ENCODE measurements around the gene PLEKHA8. TPM values are rescaled to one million over a fixed set of nuclear protein-coding genes. Genes with fewer than 3 reads are reported as not detected.
A peak's percentile ranks its signal among the peaks of the same experiment; 100 is the strongest.

Gene PLEKHA8
- total RNA-seq, 1 donor from 2014 or later: 20.3 TPM

DNA sequence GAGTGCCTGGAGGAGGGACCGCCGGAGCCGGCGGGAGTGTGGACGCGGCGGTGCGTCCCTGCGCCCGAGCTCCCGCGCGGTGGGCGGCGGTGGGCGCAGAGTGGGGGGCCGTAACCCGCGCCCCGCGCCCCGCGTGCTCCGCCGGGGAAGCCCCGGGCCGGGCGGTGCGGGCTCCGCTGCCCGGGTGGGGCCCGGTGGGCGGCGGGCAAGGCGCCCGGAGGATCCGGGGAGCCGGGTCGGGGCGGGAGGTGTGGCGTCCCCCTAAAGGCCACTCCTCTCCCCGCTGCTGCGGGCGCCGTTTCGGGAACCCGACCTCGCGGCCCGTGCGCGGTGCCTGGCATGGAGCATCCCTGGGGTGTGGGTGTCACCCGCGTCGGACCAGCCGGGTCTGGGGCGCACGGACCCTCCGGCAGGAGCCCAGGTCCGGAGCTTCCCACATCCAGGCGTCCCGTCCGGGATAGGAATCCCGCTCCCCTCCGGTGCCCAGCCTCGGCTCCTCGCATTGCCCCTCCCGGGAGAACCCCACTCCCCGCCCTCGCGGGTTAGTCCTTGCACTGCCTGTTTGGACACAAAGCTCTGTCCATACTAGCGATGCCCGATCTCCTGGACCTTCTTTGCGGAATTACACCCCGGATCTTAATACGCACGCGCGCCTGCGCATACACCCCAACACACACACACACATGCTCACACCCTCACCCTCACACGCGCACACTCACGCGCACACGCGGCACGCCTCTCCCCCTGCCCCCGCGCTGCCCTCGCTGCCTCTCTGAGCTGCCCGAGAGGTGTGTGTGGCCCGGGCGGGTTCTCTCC is 107.3 kb downstream of the PLEKHA8 start:
- TF ChIP-seq, protein P1, sequence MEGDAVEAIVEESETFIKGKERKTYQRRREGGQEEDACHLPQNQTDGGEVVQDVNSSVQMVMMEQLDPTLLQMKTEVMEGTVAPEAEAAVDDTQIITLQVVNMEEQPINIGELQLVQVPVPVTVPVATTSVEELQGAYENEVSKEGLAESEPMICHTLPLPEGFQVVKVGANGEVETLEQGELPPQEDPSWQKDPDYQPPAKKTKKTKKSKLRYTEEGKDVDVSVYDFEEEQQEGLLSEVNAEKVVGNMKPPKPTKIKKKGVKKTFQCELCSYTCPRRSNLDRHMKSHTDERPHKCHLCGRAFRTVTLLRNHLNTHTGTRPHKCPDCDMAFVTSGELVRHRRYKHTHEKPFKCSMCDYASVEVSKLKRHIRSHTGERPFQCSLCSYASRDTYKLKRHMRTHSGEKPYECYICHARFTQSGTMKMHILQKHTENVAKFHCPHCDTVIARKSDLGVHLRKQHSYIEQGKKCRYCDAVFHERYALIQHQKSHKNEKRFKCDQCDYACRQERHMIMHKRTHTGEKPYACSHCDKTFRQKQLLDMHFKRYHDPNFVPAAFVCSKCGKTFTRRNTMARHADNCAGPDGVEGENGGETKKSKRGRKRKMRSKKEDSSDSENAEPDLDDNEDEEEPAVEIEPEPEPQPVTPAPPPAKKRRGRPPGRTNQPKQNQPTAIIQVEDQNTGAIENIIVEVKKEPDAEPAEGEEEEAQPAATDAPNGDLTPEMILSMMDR (IDR thresholded peaks at IDR 0.05): no peak
- no peaks in the 10 kb centered on the region for H3K27me3 Mint-ChIP-seq (ENCODE audit: low read depth)
- no peaks in the 10 kb centered on the region for H3K9me3 Mint-ChIP-seq (ENCODE audit: low read depth)
- peak overlapping the region; percentile 81 for H3K4me3 Mint-ChIP-seq (ENCODE audit: unreplicated experiment)
- DNase-seq (ENCODE audit: low spot score): no peak
- peaks cover 12% of the 10 kb centered on the region for H3K4me1 Mint-ChIP-seq (ENCODE audit: low read depth)
- H3K27ac Mint-ChIP-seq (ENCODE audit: unreplicated experiment): peak overlapping the region; percentile 49
- no peaks in the 10 kb centered on the region for H3K36me3 Mint-ChIP-seq (ENCODE audit: low read depth)

DNA sequence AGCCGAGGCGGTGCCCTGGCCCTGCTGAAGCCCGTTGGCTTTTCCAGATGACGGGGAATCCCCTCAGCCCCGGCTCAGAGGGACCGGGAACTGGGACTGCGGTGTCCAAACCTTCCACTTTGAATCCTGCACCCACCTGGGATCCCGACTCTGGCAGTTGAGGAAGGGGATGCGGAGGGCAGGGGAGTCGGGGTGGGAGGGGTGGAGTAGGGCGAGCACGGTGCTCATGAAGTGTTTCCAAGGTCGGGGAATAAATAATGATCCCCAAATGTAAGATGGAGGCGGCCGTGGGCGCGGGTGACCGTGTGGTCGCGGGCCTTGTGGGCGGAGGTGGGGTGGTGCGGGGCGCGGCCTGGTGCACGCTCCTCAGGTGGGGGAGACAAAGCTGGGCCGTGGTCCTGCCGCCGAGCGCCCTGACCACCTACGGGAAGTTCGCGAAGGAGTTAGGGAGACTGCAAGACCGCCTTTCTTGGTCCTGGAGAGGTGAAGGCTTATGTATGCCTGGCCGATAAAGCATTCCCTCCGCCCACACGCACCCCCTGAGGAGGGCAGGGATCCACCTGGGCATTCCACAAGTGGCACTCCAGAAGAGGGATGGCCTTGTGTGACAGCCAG is 108.0 kb downstream of the PLEKHA8 start:
- Mint-ChIP-seq H3K27ac (ENCODE audit: unreplicated experiment) (peak overlapping the region; percentile 49), H3K36me3 (ENCODE audit: low read depth) (no peaks in the 10 kb centered on the region), H3K27me3 (ENCODE audit: low read depth) (no peaks in the 10 kb centered on the region), H3K4me1 (ENCODE audit: low read depth) (peaks cover 14% of the 10 kb centered on the region), H3K4me3 (ENCODE audit: unreplicated experiment) (peak overlapping the region; percentile 81), H3K9me3 (ENCODE audit: low read depth) (no peaks in the 10 kb centered on the region)
- TF ChIP-seq, protein P1 (IDR thresholded peaks at IDR 0.05): no peak
- DNase-seq (ENCODE audit: low spot score): no peak

DNA sequence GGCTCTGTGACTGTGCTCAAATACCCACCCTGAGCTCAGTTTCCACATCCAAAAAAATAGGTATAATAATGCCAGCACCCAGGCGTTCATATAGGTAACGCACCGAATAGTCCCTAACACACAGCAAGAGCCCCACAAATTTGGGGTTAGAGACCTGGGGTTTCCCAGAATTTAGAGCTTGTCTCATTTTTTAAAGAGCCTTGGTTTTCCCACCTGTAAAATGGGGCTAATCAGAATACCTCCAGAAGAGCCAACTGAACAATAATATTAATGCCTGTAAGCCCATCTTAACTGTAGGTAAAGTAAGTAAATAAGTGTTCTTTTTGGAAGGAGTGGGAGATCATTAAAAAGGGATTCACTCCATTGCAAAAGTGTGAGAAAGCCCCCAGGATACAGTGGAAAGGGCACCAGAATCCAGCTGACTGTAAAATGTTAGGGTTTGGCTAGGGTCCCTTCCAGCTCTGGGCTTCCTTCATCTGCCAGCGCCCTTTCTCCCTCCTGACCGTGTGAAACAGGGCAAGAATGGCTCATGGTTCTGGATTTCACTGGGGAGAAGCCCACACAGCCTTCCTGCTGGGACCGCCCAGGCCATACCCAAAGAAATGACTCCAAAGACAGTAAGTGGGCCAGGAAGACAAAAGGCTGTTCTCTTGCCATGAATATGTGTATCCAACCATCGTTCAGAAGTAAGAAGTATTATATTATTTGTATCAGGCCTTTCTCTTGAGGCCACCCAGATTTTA is 108.7 kb downstream of the PLEKHA8 start:
- TF ChIP-seq, protein P1 (IDR thresholded peaks at IDR 0.05): no peak
- H3K27me3 Mint-ChIP-seq (ENCODE audit: low read depth): no peaks in the 10 kb centered on the region
- H3K27ac Mint-ChIP-seq (ENCODE audit: unreplicated experiment): no peak overlapping the region
- peak overlapping the region; percentile 81 for H3K4me3 Mint-ChIP-seq (ENCODE audit: unreplicated experiment)
- H3K9me3 Mint-ChIP-seq (ENCODE audit: low read depth): no peaks in the 10 kb centered on the region
- H3K4me1 Mint-ChIP-seq (ENCODE audit: low read depth): peaks cover 17% of the 10 kb centered on the region
- no peak for DNase-seq (ENCODE audit: low spot score)
- H3K36me3 Mint-ChIP-seq (ENCODE audit: low read depth): no peaks in the 10 kb centered on the region

- no peaks in the 10 kb centered on the region for H3K9me3 Mint-ChIP-seq (ENCODE audit: low read depth)
- no peaks in the 10 kb centered on the region for H3K27me3 Mint-ChIP-seq (ENCODE audit: low read depth)
- H3K4me3 Mint-ChIP-seq (ENCODE audit: unreplicated experiment): no peak overlapping the region
- no peaks in the 10 kb centered on the region for H3K36me3 Mint-ChIP-seq (ENCODE audit: low read depth)
- DNase-seq (ENCODE audit: low spot score): no peak
- TF ChIP-seq, protein P1 (IDR thresholded peaks at IDR 0.05): no peak
- no peak overlapping the region for H3K27ac Mint-ChIP-seq (ENCODE audit: unreplicated experiment)
- peaks cover 38% of the 10 kb centered on the region for H3K4me1 Mint-ChIP-seq (ENCODE audit: low read depth)
Observed at GRCh38 chr7:30139836-30140384, 111.7 kb downstream of the PLEKHA8 start.

- no peak for DNase-seq (ENCODE audit: low spot score)
- TF ChIP-seq, protein P1 (IDR thresholded peaks at IDR 0.05): no peak
- H3K4me1 Mint-ChIP-seq (ENCODE audit: low read depth): peaks cover 38% of the 10 kb centered on the region
- no peak overlapping the region for H3K27ac Mint-ChIP-seq (ENCODE audit: unreplicated experiment)
- H3K4me3 Mint-ChIP-seq (ENCODE audit: unreplicated experiment): no peak overlapping the region
- no peaks in the 10 kb centered on the region for H3K27me3 Mint-ChIP-seq (ENCODE audit: low read depth)
- H3K9me3 Mint-ChIP-seq (ENCODE audit: low read depth): no peaks in the 10 kb centered on the region
- H3K36me3 Mint-ChIP-seq (ENCODE audit: low read depth): no peaks in the 10 kb centered on the region
Observed at GRCh38 chr7:30140456-30140855, 112.2 kb downstream of the PLEKHA8 start.

All from chondrocyte (in vitro differentiated cells).